CD4-positive, alpha-beta T cell (primary cell): ENCODE results near the gene RSBN1L. TPM values are rescaled to one million over a fixed set of nuclear protein-coding genes. Genes with fewer than 3 reads are reported as not detected.

Source experiments
- ATAC-seq: fragments of 200-7000 bp; cut with Tn5 transposase; one replicate; pipeline ENCODE4 v1.10.0; 2022; ENCODE audit warnings: mild to moderate bottlenecking; ENCODE audit not compliant: poor library complexity
- CTCF ChIA-PET: fragments of 350-600 bp; sonication (Branson Sonifier 250); formaldehyde crosslinking; loops from one replicate; lab custom pipeline; 2021; ENCODE audit warnings: antibody characterized with exemption, inconsistent platforms; lab: Charles Lee
- POLR2A ChIA-PET: fragments of 350-600 bp; sonication (Branson Sonifier 250); formaldehyde crosslinking; loops from one replicate; lab custom pipeline; 2021; ENCODE audit warnings: antibody characterized with exemption, inconsistent platforms; lab: Charles Lee
- DNase-seq, 14 experiments: peaks; one replicate each; pipeline ENCODE4 v3.0.0-alpha.2; 2013 to 2020; ENCODE audit warnings: mixed read lengths in 2 of 14
- H3K27ac ChIP-seq, 2 donors: one replicate each; pipeline versions ENCODE4 v1.5.1 to v1.7.0; 2013; ENCODE audit warnings: low read length in 2 of 2, low read depth in 1 of 2, mild to moderate bottlenecking in 1 of 2
- H3K27me3 ChIP-seq, 2 experiments: 1 replicate in 1 of 2; 2 replicates in 1 of 2; pipeline versions ENCODE4 v1.6.1 to v1.7.0; 2013; ENCODE audit warnings: low read length in 2 of 2, control low read depth in 1 of 2, mild to moderate bottlenecking in 1 of 2, moderate library complexity in 1 of 2; ENCODE audit not compliant: insufficient read depth in 2 of 2, control insufficient read depth in 1 of 2
- H3K36me3 ChIP-seq: one replicate; pipeline ENCODE4 v1.6.1; 2013; ENCODE audit warnings: low read length, control low read depth; ENCODE audit not compliant: insufficient read depth
- H3K4me1 ChIP-seq: one replicate; pipeline ENCODE4 v1.6.1; 2013; ENCODE audit warnings: low read length, control low read depth; ENCODE audit not compliant: insufficient read depth
- H3K4me3 ChIP-seq: one replicate; pipeline ENCODE4 v1.5.1; 2013; ENCODE audit warnings: mild to moderate bottlenecking, low read length, moderate library complexity
- H3K9me3 ChIP-seq, 2 experiments: 1 replicate in 1 of 2; 2 replicates in 1 of 2; pipeline versions ENCODE4 v1.6.1 to v1.7.0; 2013; ENCODE audit warnings: low read length in 2 of 2, mild to moderate bottlenecking in 2 of 2, control low read depth in 1 of 2, moderate library complexity in 1 of 2; ENCODE audit not compliant: control insufficient read depth in 1 of 2, insufficient read depth in 1 of 2
- H3K27ac Mint-ChIP-seq: one replicate; pipeline ENCODE4 v1.8.0; 2020; ENCODE audit warnings: mixed read lengths
- H3K27me3 Mint-ChIP-seq: one replicate; pipeline ENCODE4 v1.8.0; 2021; ENCODE audit warnings: mixed read lengths
- H3K36me3 Mint-ChIP-seq: one replicate; pipeline ENCODE4 v1.8.0; 2021; ENCODE audit warnings: low read depth, mixed read lengths
- H3K4me1 Mint-ChIP-seq: one replicate; pipeline ENCODE4 v1.8.0; 2021; ENCODE audit warnings: low read depth, mixed read lengths
- H3K4me3 Mint-ChIP-seq: one replicate; pipeline ENCODE4 v1.8.0; 2020; ENCODE audit warnings: mild to moderate bottlenecking, mixed read lengths
- H3K9me3 Mint-ChIP-seq: one replicate; pipeline ENCODE4 v1.8.0; 2020; ENCODE audit warnings: mixed read lengths
- intact Hi-C, 2 experiments: fragments of 100-400 bp; cut with DNase I in 1 of 2; cut with micrococcal nuclease in 1 of 2; formaldehyde crosslinking; loops; one replicate each; pipeline versions ENCODE4 v1.15.1 to v1.9.0; 2023 to 2025; cut with DNase I, micrococcal nuclease
- total RNA-seq, 174 experiments: library from RNA in 2 of 174; stranded (reverse) in 2 of 174; gene quantifications; one replicate each; pipeline ENCODE4 v1.2.3 and lab custom pipeline; 2021 to 2026
- TF ChIP-seq, protein P1 (sequence below): fragments of 200-600 bp; IDR thresholded peaks from one replicate; pipeline ENCODE4 v1.8.0; 2022; ENCODE audit warnings: antibody characterized with exemption, mild to moderate bottlenecking

RSBN1L gene
- total RNA-seq, 2 experiments from 2014 or later, result 9.0 to 9.6 TPM

DNA sequence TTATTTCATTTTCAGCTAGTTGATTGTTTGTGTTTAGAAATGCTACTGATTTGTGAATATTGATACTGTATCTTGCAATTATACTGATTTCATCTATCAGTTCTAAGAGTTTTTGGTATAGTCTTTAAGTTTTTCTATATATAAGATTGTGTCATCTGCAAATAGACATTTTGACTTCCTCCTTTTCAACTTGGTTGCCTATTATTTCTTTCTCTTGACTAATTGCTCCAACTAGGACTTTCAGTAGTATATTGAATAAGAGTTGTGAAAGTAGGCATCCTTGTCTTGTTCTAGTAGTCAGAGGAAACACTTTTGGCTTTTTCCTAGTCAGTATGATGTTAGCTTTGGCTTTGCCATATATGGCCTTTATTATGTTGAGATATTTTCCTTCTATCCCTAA lies 122.8 kb downstream of the RSBN1L start:
- ChIA-PET POLR2A (no interaction called here), CTCF (no interaction called here)
- Mint-ChIP-seq H3K36me3 (peaks cover 81% of the 10 kb centered on the region), H3K4me1 (peaks cover 40% of the 10 kb centered on the region), H3K27ac (no peak overlapping the region), H3K4me3 (no peak overlapping the region), H3K9me3 (peaks cover 26% of the 10 kb centered on the region), H3K27me3 (no peaks in the 10 kb centered on the region)
- intact Hi-C loops, result no loop called here
- no peak overlapping the region for H3K27ac ChIP-seq
- H3K27me3 ChIP-seq, result no peaks in the 10 kb centered on the region
- DNase-seq (no peak), ATAC-seq (no peak)
- H3K9me3 ChIP-seq, result peaks cover 38 to 39% of the 10 kb centered on the region in 2 experiments
- peaks cover 20% of the 10 kb centered on the region for H3K36me3 ChIP-seq
- no peak overlapping the region for H3K4me3 ChIP-seq
- TF ChIP-seq, protein P1, sequence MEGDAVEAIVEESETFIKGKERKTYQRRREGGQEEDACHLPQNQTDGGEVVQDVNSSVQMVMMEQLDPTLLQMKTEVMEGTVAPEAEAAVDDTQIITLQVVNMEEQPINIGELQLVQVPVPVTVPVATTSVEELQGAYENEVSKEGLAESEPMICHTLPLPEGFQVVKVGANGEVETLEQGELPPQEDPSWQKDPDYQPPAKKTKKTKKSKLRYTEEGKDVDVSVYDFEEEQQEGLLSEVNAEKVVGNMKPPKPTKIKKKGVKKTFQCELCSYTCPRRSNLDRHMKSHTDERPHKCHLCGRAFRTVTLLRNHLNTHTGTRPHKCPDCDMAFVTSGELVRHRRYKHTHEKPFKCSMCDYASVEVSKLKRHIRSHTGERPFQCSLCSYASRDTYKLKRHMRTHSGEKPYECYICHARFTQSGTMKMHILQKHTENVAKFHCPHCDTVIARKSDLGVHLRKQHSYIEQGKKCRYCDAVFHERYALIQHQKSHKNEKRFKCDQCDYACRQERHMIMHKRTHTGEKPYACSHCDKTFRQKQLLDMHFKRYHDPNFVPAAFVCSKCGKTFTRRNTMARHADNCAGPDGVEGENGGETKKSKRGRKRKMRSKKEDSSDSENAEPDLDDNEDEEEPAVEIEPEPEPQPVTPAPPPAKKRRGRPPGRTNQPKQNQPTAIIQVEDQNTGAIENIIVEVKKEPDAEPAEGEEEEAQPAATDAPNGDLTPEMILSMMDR, result no peak
- H3K4me1 ChIP-seq, result peaks cover 4% of the 10 kb centered on the region

DNA sequence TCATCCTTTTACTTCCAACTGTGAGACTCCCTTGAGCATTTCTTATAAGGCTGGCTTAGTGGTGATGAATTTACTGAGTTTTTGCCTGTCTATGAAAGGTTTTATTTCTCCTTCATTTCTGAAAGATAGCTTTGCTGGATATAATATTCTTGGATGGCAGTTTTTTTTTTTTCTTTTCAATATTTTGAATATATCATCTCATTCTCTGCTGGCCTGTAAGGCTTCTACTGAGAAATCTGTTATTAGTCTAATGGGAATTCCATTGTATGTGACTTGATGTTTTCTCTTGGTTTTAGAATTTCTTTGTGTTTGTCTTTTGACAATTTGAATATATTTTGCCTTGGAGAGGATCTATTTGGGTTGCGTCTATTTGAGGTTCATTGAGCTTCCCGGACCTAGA lies 124.7 kb downstream of the RSBN1L start:
- CTCF ChIA-PET, result no interaction called here
- H3K27ac Mint-ChIP-seq, result no peak overlapping the region
- Histone ChIP-seq H3K4me1 (peaks cover 4% of the 10 kb centered on the region), H3K27me3 (no peaks in the 10 kb centered on the region), H3K27ac (no peak overlapping the region), H3K4me3 (no peak overlapping the region), H3K36me3 (peaks cover 20% of the 10 kb centered on the region), H3K9me3 (peaks cover 35 to 47% of the 10 kb centered on the region in 2 experiments)
- H3K36me3 Mint-ChIP-seq, result peaks cover 86% of the 10 kb centered on the region
- ATAC-seq, result no peak
- peaks cover 30% of the 10 kb centered on the region for H3K9me3 Mint-ChIP-seq
- DNase-seq, result no peak
- no peak overlapping the region for H3K4me3 Mint-ChIP-seq
- H3K27me3 Mint-ChIP-seq, result no peaks in the 10 kb centered on the region
- H3K4me1 Mint-ChIP-seq, result peaks cover 36% of the 10 kb centered on the region
- intact Hi-C loops, result no loop called here
- TF ChIP-seq, protein P1, result no peak
- POLR2A ChIA-PET, result interaction anchor here (1.6 kb wide), 1 partner anchor 22 kb away, joined by 6 read pairs; the partner anchor contains the start of genes PHTF2 and TMEM60

DNA sequence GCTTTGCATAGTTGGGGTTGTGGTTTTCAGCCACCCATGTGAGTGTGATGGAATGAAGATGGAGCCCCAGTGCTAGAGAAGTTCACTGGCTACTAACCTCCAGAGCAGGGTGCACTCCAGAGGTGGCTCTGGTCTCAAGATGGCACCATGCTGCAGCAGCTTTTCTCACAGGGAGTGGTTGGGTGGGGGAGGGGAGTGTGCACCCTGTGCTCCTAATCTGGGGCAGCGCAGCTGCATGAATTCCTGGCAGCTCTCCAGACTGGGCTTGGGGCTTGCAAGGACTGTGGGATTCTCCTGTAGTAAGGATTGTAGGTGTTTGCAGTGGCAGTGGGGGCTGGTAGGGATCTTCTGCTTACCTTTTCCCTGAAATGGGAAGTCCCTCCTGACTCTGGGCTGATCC lies 126.0 kb downstream of the RSBN1L start:
- CTCF ChIA-PET, result no interaction called here
- peaks cover 36 to 52% of the 10 kb centered on the region in 2 experiments for H3K9me3 ChIP-seq
- H3K27ac ChIP-seq, result no peak overlapping the region
- Mint-ChIP-seq H3K27ac (no peak overlapping the region), H3K4me3 (no peak overlapping the region), H3K36me3 (peaks cover 78% of the 10 kb centered on the region), H3K4me1 (peaks cover 37% of the 10 kb centered on the region), H3K27me3 (no peaks in the 10 kb centered on the region), H3K9me3 (peaks cover 30% of the 10 kb centered on the region)
- ATAC-seq (no peak), DNase-seq (no peak)
- peaks cover 4% of the 10 kb centered on the region for H3K4me1 ChIP-seq
- TF ChIP-seq, protein P1, result no peak
- H3K4me3 ChIP-seq, result no peak overlapping the region
- peaks cover 12% of the 10 kb centered on the region for H3K36me3 ChIP-seq
- POLR2A ChIA-PET, result no interaction called here
- no peaks in the 10 kb centered on the region for H3K27me3 ChIP-seq
- intact Hi-C loops, result no loop called here
